Measurements from ENCODE around the gene STAC3. TPM values are rescaled to one million over a fixed set of nuclear protein-coding genes. Genes with fewer than 3 reads are reported as not detected.

Gene STAC3
- total and polyA plus RNA-seq, 9 of the 15 experiments (the other 6 are each of a cell fraction or from before 2014, with no cell fraction given): 0.45 to 6.4 (median 3.3) TPM

- H3K9me1 ChIP-seq (ENCODE audit: control insufficient read depth, insufficient read depth, low read length): peaks cover 3% of the 10 kb centered on the region
- intact Hi-C loops (cut with micrococcal nuclease): no loop called here
- no peak for TF ChIP-seq KLF16 (IDR thresholded peaks at IDR 0.05)
- TF ChIP-seq ZNF280B (CRISPR knock-in tag; IDR thresholded peaks at IDR 0.05): no peak
- TF ChIP-seq SAFB (IDR thresholded peaks at IDR 0.05; ENCODE audit: borderline replicate concordance, low read depth, low read length): no peak
- no peak for TF ChIP-seq TEAD2 (tag; IDR thresholded peaks at IDR 0.05)
- TF ChIP-seq PREB (CRISPR knock-in tag; IDR thresholded peaks at IDR 0.05): no peak
- no peak for TF ChIP-seq LEF1 (IDR thresholded peaks at IDR 0.05)
- no peak for TF ChIP-seq ZNF232 (CRISPR knock-in tag; IDR thresholded peaks at IDR 0.05)
- no peak for TF ChIP-seq BHLHE40 (IDR thresholded peaks at IDR 0.05; ENCODE audit: low read length)
- TF ChIP-seq CBX5 (IDR thresholded peaks at IDR 0.05; ENCODE audit: borderline replicate concordance, low read depth): no peak
- no peak for TF ChIP-seq MLLT1 (IDR thresholded peaks at IDR 0.05)
- H3K9ac ChIP-seq (ENCODE audit: insufficient read depth in 1 of 2, low read depth in 2 of 2, low read length in 2 of 2): no peak overlapping the region
- peaks cover 0 to 66% of the 10 kb centered on the region in 2 experiments; a peak in 2 of 5 replicates for H3K4me1 ChIP-seq (replicated peaks in 1 of 2; ENCODE audit: control insufficient read depth in 2 of 2, insufficient read depth in 2 of 2, low read length in 2 of 2)
- H2AFZ ChIP-seq (ENCODE audit: low read depth, low read length): no peak overlapping the region
- H3K36me3 ChIP-seq (ENCODE audit: control insufficient read depth, insufficient read depth, low read length): no peaks in the 10 kb centered on the region
- no peak overlapping the region for H3K27ac ChIP-seq (ENCODE audit: extremely low read depth, low read depth, low read length)
- H3K4me3 ChIP-seq: no peak overlapping the region
- no peaks in the 10 kb centered on the region for H3K9me3 ChIP-seq (replicated peaks; ENCODE audit: control insufficient read depth, insufficient read depth, low read depth, low read length)
- no peaks in the 10 kb centered on the region for H3K79me2 ChIP-seq (ENCODE audit: control insufficient read depth, insufficient read depth, low read length)
- ATAC-seq: no peak
- no TSS peak for BruUV-seq (replicated peaks)
- ChIA-PET CTCF (ENCODE audit: low intra/inter-chr PET ratio) (no interaction called here), POLR2A (interaction anchor here (1.4 kb wide), 1 partner anchor 18 kb away, joined by 3 read pairs; no protein-coding TSS in a partner anchor)
- H4K20me1 ChIP-seq (replicated peaks; ENCODE audit: control insufficient read depth, insufficient read depth, low read length): peaks cover 41% of the 10 kb centered on the region
- H3K4me2 ChIP-seq (ENCODE audit: insufficient read depth, low read length): no peak overlapping the region
- peaks cover 56 to 86% of the 10 kb centered on the region in 2 experiments; a peak in 4 of 5 replicates for H3K27me3 ChIP-seq (ENCODE audit: control insufficient read depth in 2 of 2, insufficient read depth in 2 of 2, low read length in 2 of 2)
- no peak for DNase-seq (ENCODE audit: extremely low read depth in 1 of 4, low spot score in 3 of 4)
- 11% methylated on average over 17 of the region's 19 CpGs for WGBS (ENCODE audit: insufficient coverage, low coverage, missing lambda C conversion rate)
- FAIRE-seq: no peak
- in situ Hi-C loops (cut with MboI): no loop called here
These were observed 57.2 kb downstream of the STAC3 start for GRCh38 chr12:57193706-57194245.

MicroRNA genes within 50 kb of the gene (microRNA counts, 767-probe panel; counts per million panel counts)
- 1,139 counts per million, percentile 25 among the panel's probes with 10 or more counts for microRNA hsa-miR-1228-3p

Small RNAs within 50 kb of the gene (microRNA-seq; reads per million reads assigned to microRNA genes)
- gene MIR1228 (ENCODE audit: borderline microRNAs expressed): not detected

Small RNAs within 50 kb of the gene (small RNA-seq; reads per million reads assigned to genes)
- gene MIR1228: not detected

Other genes starting within 250 kb of the STAC3 start
Only the 7 nearest of the 16 such genes appear.
- 28.5 and 31.3 TPM in 2 replicates for gene NEMP1, start 172.4 kb downstream of the STAC3 start, total RNA-seq (2014; rRNA removed)
- 44.5 and 51.5 TPM in 2 replicates for gene NEMP1, start 172.4 kb downstream of the STAC3 start, total RNA-seq (2014; rRNA removed; fragmentation: Illumina TruSeq; extraction: Trizol)
- 37.7 and 40.9 TPM in 2 replicates for gene NEMP1, start 172.4 kb downstream of the STAC3 start, total RNA-seq (2015; rRNA removed; fragmentation: Illumina TruSeq; extraction: Trizol)
- 57.0 and 59.0 TPM in 2 replicates for gene NEMP1, start 172.4 kb downstream of the STAC3 start, total RNA-seq (2021)
- gene NEMP1, start 172.4 kb downstream of the STAC3 start, polyA plus RNA-seq (2011; rRNA removed): 69.7 and 82.2 TPM in 2 replicates
- 45.7 and 51.5 TPM in 2 replicates for gene NEMP1, start 172.4 kb downstream of the STAC3 start, polyA plus RNA-seq (2014; fragmentation: Illumina TruSeq; extraction: Trizol)
- gene NEMP1, start 172.4 kb downstream of the STAC3 start, polyA plus RNA-seq (2014; fragmentation: Nextera tagmentation; extraction: Ambion mirVana): 10 to 100 TPM in 1 of 2 experiments, 1 to 10 TPM in 1; 9.5 to 15.6 TPM
- 41.2 and 41.3 TPM in 2 replicates for gene NEMP1, start 172.4 kb downstream of the STAC3 start, polyA plus RNA-seq (2014; rRNA removed)
- gene NAB2, start 162.1 kb downstream of the STAC3 start, total RNA-seq (2014; rRNA removed): 32.0 and 32.8 TPM in 2 replicates
- 11.8 and 14.2 TPM in 2 replicates for gene NAB2, start 162.1 kb downstream of the STAC3 start, total RNA-seq (2014; rRNA removed; fragmentation: Illumina TruSeq; extraction: Trizol)
- gene NAB2, start 162.1 kb downstream of the STAC3 start, total RNA-seq (2015; rRNA removed; fragmentation: Illumina TruSeq; extraction: Trizol): 16.9 and 18.8 TPM in 2 replicates
- 23.4 and 36.0 TPM in 2 replicates for gene NAB2, start 162.1 kb downstream of the STAC3 start, total RNA-seq (2021)
- 25.8 and 30.9 TPM in 2 replicates for gene NAB2, start 162.1 kb downstream of the STAC3 start, polyA plus RNA-seq (2011; rRNA removed)
- 20.4 and 30.2 TPM in 2 replicates for gene NAB2, start 162.1 kb downstream of the STAC3 start, polyA plus RNA-seq (2014; fragmentation: Illumina TruSeq; extraction: Trizol)
- gene NAB2, start 162.1 kb downstream of the STAC3 start, polyA plus RNA-seq (2014; fragmentation: Nextera tagmentation; extraction: Ambion mirVana): under 1 TPM; 0.45 to 0.52 TPM
- 30.4 and 40.9 TPM in 2 replicates for gene NAB2, start 162.1 kb downstream of the STAC3 start, polyA plus RNA-seq (2014; rRNA removed)
- gene STAT6, start 139.8 kb downstream of the STAC3 start, total RNA-seq (2014; rRNA removed): 20.8 and 28.2 TPM in 2 replicates
- gene STAT6, start 139.8 kb downstream of the STAC3 start, total RNA-seq (2014; rRNA removed; fragmentation: Illumina TruSeq; extraction: Trizol): 17.1 and 18.6 TPM in 2 replicates
- 24.9 and 26.5 TPM in 2 replicates for gene STAT6, start 139.8 kb downstream of the STAC3 start, total RNA-seq (2015; rRNA removed; fragmentation: Illumina TruSeq; extraction: Trizol)
- 32.7 and 38.4 TPM in 2 replicates for gene STAT6, start 139.8 kb downstream of the STAC3 start, total RNA-seq (2021)
- gene STAT6, start 139.8 kb downstream of the STAC3 start, polyA plus RNA-seq (2011; rRNA removed): 40.1 and 60.0 TPM in 2 replicates
- 48.2 and 49.5 TPM in 2 replicates for gene STAT6, start 139.8 kb downstream of the STAC3 start, polyA plus RNA-seq (2014; fragmentation: Illumina TruSeq; extraction: Trizol)
- gene STAT6, start 139.8 kb downstream of the STAC3 start, polyA plus RNA-seq (2014; fragmentation: Nextera tagmentation; extraction: Ambion mirVana): 1 to 10 TPM; 2.4 to 4.3 TPM
- gene STAT6, start 139.8 kb downstream of the STAC3 start, polyA plus RNA-seq (2014; rRNA removed): 37.9 and 38.4 TPM in 2 replicates
- gene LRP1, start 122.7 kb downstream of the STAC3 start, total RNA-seq (2014; rRNA removed): 0.18 and 0.29 TPM in 2 replicates
- gene LRP1, start 122.7 kb downstream of the STAC3 start, total RNA-seq (2014; rRNA removed; fragmentation: Illumina TruSeq; extraction: Trizol): 0.03 and 0.04 TPM in 2 replicates
- gene LRP1, start 122.7 kb downstream of the STAC3 start, total RNA-seq (2015; rRNA removed; fragmentation: Illumina TruSeq; extraction: Trizol): 0.11 and 0.36 TPM in 2 replicates
- gene LRP1, start 122.7 kb downstream of the STAC3 start, total RNA-seq (2021): 0.64 and 1.1 TPM in 2 replicates
- 0.28 and 0.45 TPM in 2 replicates for gene LRP1, start 122.7 kb downstream of the STAC3 start, polyA plus RNA-seq (2011; rRNA removed)
- gene LRP1, start 122.7 kb downstream of the STAC3 start, polyA plus RNA-seq (2014; fragmentation: Illumina TruSeq; extraction: Trizol): 0.13 and 0.15 TPM in 2 replicates
- not detected for gene LRP1, start 122.7 kb downstream of the STAC3 start, polyA plus RNA-seq (2014; fragmentation: Nextera tagmentation; extraction: Ambion mirVana)
- gene LRP1, start 122.7 kb downstream of the STAC3 start, polyA plus RNA-seq (2014; rRNA removed): 0.19 and 0.45 TPM in 2 replicates
- gene LRP1-AS, start 103.6 kb downstream of the STAC3 start, total RNA-seq (2014; rRNA removed): not detected in 2 replicates
- not detected in 2 replicates for gene LRP1-AS, start 103.6 kb downstream of the STAC3 start, total RNA-seq (2014; rRNA removed; fragmentation: Illumina TruSeq; extraction: Trizol)
- gene LRP1-AS, start 103.6 kb downstream of the STAC3 start, total RNA-seq (2015; rRNA removed; fragmentation: Illumina TruSeq; extraction: Trizol): not detected in 2 replicates
- gene LRP1-AS, start 103.6 kb downstream of the STAC3 start, total RNA-seq (2021): not detected in 2 replicates
- not detected in 2 replicates for gene LRP1-AS, start 103.6 kb downstream of the STAC3 start, polyA plus RNA-seq (2011; rRNA removed)
- gene LRP1-AS, start 103.6 kb downstream of the STAC3 start, polyA plus RNA-seq (2014; fragmentation: Illumina TruSeq; extraction: Trizol): not detected in 2 replicates
- gene LRP1-AS, start 103.6 kb downstream of the STAC3 start, polyA plus RNA-seq (2014; fragmentation: Nextera tagmentation; extraction: Ambion mirVana): not detected
- gene LRP1-AS, start 103.6 kb downstream of the STAC3 start, polyA plus RNA-seq (2014; rRNA removed): not detected in 2 replicates
- 1.0 and 1.4 TPM in 2 replicates for gene NXPH4, start 34.4 kb downstream of the STAC3 start, total RNA-seq (2014; rRNA removed)
- 0.22 TPM in 1 of 2 replicates, not detected in the other for gene NXPH4, start 34.4 kb downstream of the STAC3 start, total RNA-seq (2014; rRNA removed; fragmentation: Illumina TruSeq; extraction: Trizol)
- gene NXPH4, start 34.4 kb downstream of the STAC3 start, total RNA-seq (2015; rRNA removed; fragmentation: Illumina TruSeq; extraction: Trizol): 0.19 TPM in 1 of 2 replicates, not detected in the other
- gene NXPH4, start 34.4 kb downstream of the STAC3 start, total RNA-seq (2021): 2.2 and 2.7 TPM in 2 replicates
- gene NXPH4, start 34.4 kb downstream of the STAC3 start, polyA plus RNA-seq (2011; rRNA removed): 0.49 and 1.7 TPM in 2 replicates
- 1.1 and 1.9 TPM in 2 replicates for gene NXPH4, start 34.4 kb downstream of the STAC3 start, polyA plus RNA-seq (2014; fragmentation: Illumina TruSeq; extraction: Trizol)
- gene NXPH4, start 34.4 kb downstream of the STAC3 start, polyA plus RNA-seq (2014; fragmentation: Nextera tagmentation; extraction: Ambion mirVana): not detected
- 1.1 and 1.3 TPM in 2 replicates for gene NXPH4, start 34.4 kb downstream of the STAC3 start, polyA plus RNA-seq (2014; rRNA removed)
- gene SHMT2, start 21.5 kb downstream of the STAC3 start, total RNA-seq (2014; rRNA removed): 194 and 217 TPM in 2 replicates
- gene SHMT2, start 21.5 kb downstream of the STAC3 start, total RNA-seq (2014; rRNA removed; fragmentation: Illumina TruSeq; extraction: Trizol): 76.9 and 92.0 TPM in 2 replicates
- gene SHMT2, start 21.5 kb downstream of the STAC3 start, total RNA-seq (2015; rRNA removed; fragmentation: Illumina TruSeq; extraction: Trizol): 115 and 119 TPM in 2 replicates
- gene SHMT2, start 21.5 kb downstream of the STAC3 start, total RNA-seq (2021): 227 and 243 TPM in 2 replicates
- gene SHMT2, start 21.5 kb downstream of the STAC3 start, polyA plus RNA-seq (2011; rRNA removed): 84.6 and 226 TPM in 2 replicates
- gene SHMT2, start 21.5 kb downstream of the STAC3 start, polyA plus RNA-seq (2014; fragmentation: Illumina TruSeq; extraction: Trizol): 319 and 377 TPM in 2 replicates
- gene SHMT2, start 21.5 kb downstream of the STAC3 start, polyA plus RNA-seq (2014; fragmentation: Nextera tagmentation; extraction: Ambion mirVana): 10 to 100 TPM; 46.1 to 81.5 TPM
- gene SHMT2, start 21.5 kb downstream of the STAC3 start, polyA plus RNA-seq (2014; rRNA removed): 154 and 158 TPM in 2 replicates